IPS-NIHi7 (cell line): ENCODE results near the gene HAGHL.
"Not testable (repeated sequence)": the region's sequence is repeated elsewhere in the genome, so short reads cannot be mapped to it uniquely, and the experiment has no call there.

Experiments
- DNase-seq: peaks from one replicate; pipeline ENCODE4 v3.0.0; 2012; ENCODE audit warnings: mixed read lengths; ENCODE audit errors: extremely low spot score

HAGHL gene

DNA sequence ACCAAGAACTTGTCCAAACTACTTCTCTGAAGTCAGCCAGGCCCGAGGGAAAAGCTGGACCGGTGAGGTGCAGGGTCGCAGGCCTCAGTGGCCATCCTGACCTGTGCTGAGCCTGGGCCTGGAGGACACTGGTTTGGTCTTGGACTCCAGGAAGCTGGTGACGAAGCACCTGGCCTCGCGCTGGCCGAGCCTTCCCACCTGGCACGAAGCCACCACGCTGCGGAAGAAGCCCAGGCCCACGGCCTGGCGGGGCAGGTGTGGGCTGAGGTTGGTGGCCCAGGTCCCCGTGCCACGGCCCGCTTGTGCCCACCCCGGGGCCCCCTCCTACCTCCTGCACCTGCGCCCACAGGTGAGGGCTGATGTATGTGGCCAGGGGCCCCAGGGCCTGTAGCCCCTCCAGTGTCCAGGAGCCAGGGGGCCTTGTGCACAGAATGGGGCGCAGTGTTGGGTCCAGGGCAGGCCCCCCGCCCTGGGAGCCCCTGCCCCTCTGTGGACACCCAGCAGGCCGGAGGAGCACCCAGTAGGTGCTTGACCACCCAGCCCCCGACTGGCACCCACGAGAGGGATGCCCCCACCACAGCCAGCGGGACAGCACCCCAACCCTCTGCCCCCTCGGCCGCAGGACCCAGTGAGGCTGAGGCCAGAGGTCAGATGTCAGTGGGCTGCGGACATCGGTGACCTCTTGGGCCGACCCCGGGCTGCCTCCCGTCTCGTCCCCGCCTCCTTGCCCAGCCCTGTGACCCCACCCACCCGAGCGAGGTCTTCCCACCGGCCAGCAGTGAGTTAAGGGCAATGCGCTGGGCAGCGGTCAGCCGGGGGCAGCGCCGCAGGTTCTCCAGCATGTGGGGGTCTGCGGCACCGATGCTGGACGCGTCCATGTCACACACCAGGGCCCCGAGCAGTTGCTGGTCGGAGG lies 47.4 kb downstream of the HAGHL start:
- no peak for DNase-seq

- DNase-seq: no peak
These were observed 48.4 kb downstream of the HAGHL start for GRCh38 chr16:775236-775796.

DNA sequence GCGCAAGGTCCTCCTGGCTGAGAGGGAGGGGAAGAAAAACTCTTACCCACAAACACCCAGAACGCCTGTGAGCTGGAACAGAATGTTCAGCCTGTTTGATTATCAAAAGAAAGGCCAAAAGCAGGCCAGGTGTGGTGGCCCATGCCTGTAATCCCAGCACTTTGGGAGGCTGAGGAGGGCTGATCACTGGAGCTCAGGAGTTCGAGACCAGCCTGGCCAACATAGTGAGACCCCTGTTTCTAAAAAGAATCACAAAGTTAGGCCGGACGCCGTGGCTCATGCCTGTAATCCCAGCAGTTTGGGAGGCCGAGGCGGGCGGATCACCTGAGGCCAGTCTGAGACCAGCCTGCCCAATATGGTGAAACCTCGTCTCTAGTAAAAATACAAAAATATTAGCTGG lies 49.4 kb downstream of the HAGHL start:
- not testable (repeated sequence) for DNase-seq

GRCh38 chr16:776824-777223 lies 49.9 kb downstream of the HAGHL start:
- DNase-seq: no peak

GRCh38 chr16:777826-778225 lies 50.9 kb downstream of the HAGHL start:
- no peak for DNase-seq

GRCh38 chr16:778447-778846 lies 51.5 kb downstream of the HAGHL start:
- DNase-seq: no peak

GRCh38 chr16:778909-779527 lies 52.1 kb downstream of the HAGHL start:
- no peak for DNase-seq
